Measurements from ENCODE around the gene PAX4.
A peak's percentile ranks its signal among the peaks of the same experiment; 100 is the strongest.

Gene PAX4

GRCh38 chr7:127628445-127628844 lies 10.5 kb upstream of the PAX4 start:
- DNase-seq, result no peak
- no peak for ATAC-seq

- ATAC-seq (no peak), DNase-seq (no peak)
Measured at GRCh38 chr7:127625331-127625730, 7.4 kb upstream of the PAX4 start.

GRCh38 chr7:127620406-127621233 lies 2.7 kb upstream of the PAX4 start:
- no peak for ATAC-seq
- peak; percentile 6 for DNase-seq

GRCh38 chr7:127619681-127620405 lies 1.9 kb upstream of the PAX4 start:
- DNase-seq, result peak; percentile 4
- ATAC-seq, result peak; percentile 4

GRCh38 chr7:127618775-127619174 lies 833 bp upstream of the PAX4 start:
- ATAC-seq (no peak), DNase-seq (no peak)

- ATAC-seq (no peak), DNase-seq (no peak)
Measured at GRCh38 chr7:127616724-127617123, 1.2 kb downstream of the PAX4 start.

GRCh38 chr7:127612263-127612662 lies 5.7 kb downstream of the PAX4 start:
- ATAC-seq, result no peak
- no peak for DNase-seq

- DNase-seq, result no peak
- no peak for ATAC-seq
Measured at GRCh38 chr7:127609297-127609696, 8.6 kb downstream of the PAX4 start.

GRCh38 chr7:127608446-127608845 lies 9.5 kb downstream of the PAX4 start:
- no peak for DNase-seq

GRCh38 chr7:127600885-127601284 lies 17.1 kb downstream of the PAX4 start:
- no peak for DNase-seq
- no peak for ATAC-seq

More at GRCh38 chr7:127608446-127608845, 9.5 kb downstream of the PAX4 start:
- no peak for ATAC-seq

GRCh38 chr7:127598318-127598717 lies 19.6 kb downstream of the PAX4 start:
- ATAC-seq (no peak), DNase-seq (peak; percentile 27)

GRCh38 chr7:127595737-127596136 lies 22.2 kb downstream of the PAX4 start:
- ATAC-seq, result no peak
- DNase-seq, result no peak

GRCh38 chr7:127594490-127594889 lies 23.5 kb downstream of the PAX4 start:
- DNase-seq (no peak), ATAC-seq (no peak)

GRCh38 chr7:127592550-127592949 lies 25.4 kb downstream of the PAX4 start:
- DNase-seq (no peak), ATAC-seq (no peak)

GRCh38 chr7:127591591-127591990 lies 26.4 kb downstream of the PAX4 start:
- DNase-seq, result no peak
- ATAC-seq, result no peak

- ATAC-seq (no peak), DNase-seq (no peak)
Measured at GRCh38 chr7:127591189-127591588, 26.8 kb downstream of the PAX4 start.

- no peak for ATAC-seq
- no peak for DNase-seq
Measured at GRCh38 chr7:127589896-127590295, 28.0 kb downstream of the PAX4 start.

GRCh38 chr7:127588697-127589482 lies 29.1 kb downstream of the PAX4 start:
- ATAC-seq, result peak; percentile 8
- peak; percentile 48 for DNase-seq

- ATAC-seq (peak; percentile 81), DNase-seq (peak; percentile 93)
Measured at GRCh38 chr7:127588019-127588696, 29.8 kb downstream of the PAX4 start, which contains the start of gene ARF5. ARF5 (plus strand) TSS chr7:127588411; CDS start chr7:127588499, 88 bp downstream.

GRCh38 chr7:127587663-127588018 lies 30.3 kb downstream of the PAX4 start:
- ATAC-seq, result no peak
- peak; percentile 12 for DNase-seq

- no peak for DNase-seq
- no peak for ATAC-seq
Measured at GRCh38 chr7:127586346-127586745, 31.6 kb downstream of the PAX4 start.

All from stimulated activated naive CD8-positive, alpha-beta T cell treated with anti-CD3 and anti-CD28 coated beads, Interleukin-15, Interleukin-2, amounts not matched to agents 100 U/mL and 50 U/mL, for 24 hours (primary cell).